Endothelial cell of hepatic sinusoid (primary cell): Measurements from ENCODE around the gene PLA2G12B.
"Not testable (repeated sequence)": the region's sequence is repeated elsewhere in the genome, so short reads cannot be mapped to it uniquely, and the experiment has no call there.

Source experiments
- in situ Hi-C: cut with HindIII; loops from 2 replicates; pipeline ENCODE4 v1.10.0; 2017; ENCODE audit warnings: low sequenced_read_pairs

Gene PLA2G12B

GRCh38 chr10:72943498-72944234, 10.9 kb downstream of the PLA2G12B start:
- in situ Hi-C loops: no loop called here

- in situ Hi-C loops: loop anchor here (5.0 kb wide), 1 partner anchor 42 kb away; no protein-coding TSS in a partner anchor
Observed at GRCh38 chr10:72935361-72935760, 19.2 kb downstream of the PLA2G12B start.

GRCh38 chr10:72932259-72933015, 22.2 kb downstream of the PLA2G12B start:
- in situ Hi-C loops: no loop called here

- in situ Hi-C loops: no loop called here
Observed at GRCh38 chr10:72930276-72930675, 24.3 kb downstream of the PLA2G12B start.

- in situ Hi-C loops: no loop called here
Observed at GRCh38 chr10:72928798-72929197, 25.8 kb downstream of the PLA2G12B start.

- in situ Hi-C loops: no loop called here
Observed at GRCh38 chr10:72927485-72927884, 27.1 kb downstream of the PLA2G12B start.

GRCh38 chr10:72925951-72926465, 28.6 kb downstream of the PLA2G12B start:
- in situ Hi-C loops: no loop called here

GRCh38 chr10:72924351-72924750, 30.3 kb downstream of the PLA2G12B start:
- in situ Hi-C loops: no loop called here

- in situ Hi-C loops: not testable (repeated sequence)
Observed at GRCh38 chr10:72921147-72921683, 33.4 kb downstream of the PLA2G12B start.

GRCh38 chr10:72918352-72918751, 36.3 kb downstream of the PLA2G12B start:
- in situ Hi-C loops: no loop called here

- in situ Hi-C loops: not testable (repeated sequence)
Observed at GRCh38 chr10:72917803-72918332, 36.7 kb downstream of the PLA2G12B start.

- in situ Hi-C loops: not testable (repeated sequence)
Observed at GRCh38 chr10:72917201-72917600, 37.4 kb downstream of the PLA2G12B start.

GRCh38 chr10:72913287-72913686, 41.3 kb downstream of the PLA2G12B start:
- in situ Hi-C loops: no loop called here

- in situ Hi-C loops: no loop called here
Observed at GRCh38 chr10:72912736-72913135, 41.9 kb downstream of the PLA2G12B start.

- in situ Hi-C loops: no loop called here
Observed at GRCh38 chr10:72911758-72912157, 42.8 kb downstream of the PLA2G12B start.

- in situ Hi-C loops: no loop called here
Observed at GRCh38 chr10:72910705-72911104, 43.9 kb downstream of the PLA2G12B start.

GRCh38 chr10:72906446-72906845, 48.2 kb downstream of the PLA2G12B start:
- in situ Hi-C loops: no loop called here

- in situ Hi-C loops: no loop called here
Observed at GRCh38 chr10:72904806-72905205, 49.8 kb downstream of the PLA2G12B start.

- in situ Hi-C loops: not testable (repeated sequence)
Observed at GRCh38 chr10:72903941-72904446, 50.6 kb downstream of the PLA2G12B start.

GRCh38 chr10:72899545-72899944, 55.1 kb downstream of the PLA2G12B start:
- in situ Hi-C loops: no loop called here

- in situ Hi-C loops: no loop called here
Observed at GRCh38 chr10:72898616-72899015, 56.0 kb downstream of the PLA2G12B start.
